ENCODE data around the gene NTSR1. TPM values are rescaled to one million over a fixed set of nuclear protein-coding genes. Genes with fewer than 3 reads are reported as not detected.

NTSR1 gene
- total and polyA plus RNA-seq, 9 donors: 0.05 to 0.23 (median 0.08) TPM; not detected in 5

DNA sequence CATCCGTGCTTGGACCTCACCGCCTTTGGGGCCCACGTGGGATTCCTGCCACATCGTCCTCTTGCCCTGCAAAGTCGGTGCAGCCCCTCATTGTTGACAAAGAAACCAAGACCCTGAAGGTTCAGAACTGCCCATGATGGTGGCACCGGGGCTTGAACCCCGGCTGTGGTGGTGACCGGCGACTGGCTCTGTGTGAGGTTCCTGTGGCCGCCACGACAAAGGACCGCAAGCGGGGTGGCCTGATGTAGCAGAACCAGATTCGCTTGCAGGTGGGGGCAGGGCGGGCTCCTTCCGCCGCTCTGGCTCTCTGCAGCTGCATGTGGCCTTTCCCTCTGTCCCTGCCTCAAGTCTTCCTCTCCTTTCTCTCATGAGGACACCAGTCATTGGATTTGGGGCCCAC lies 37.6 kb upstream of the NTSR1 start:
- H3K9me3 ChIP-seq: no peaks in the 10 kb centered on the region
- no peak for DNase-seq
- no peaks in the 10 kb centered on the region for H3K4me1 ChIP-seq (ENCODE audit: insufficient read depth)
- no peaks in the 10 kb centered on the region for H3K36me3 ChIP-seq
- TF ChIP-seq POLR2A (IDR thresholded peaks at IDR 0.05) (no peak), EP300 (IDR thresholded peaks at IDR 0.05) (no peak)
- TF ChIP-seq, protein P1, sequence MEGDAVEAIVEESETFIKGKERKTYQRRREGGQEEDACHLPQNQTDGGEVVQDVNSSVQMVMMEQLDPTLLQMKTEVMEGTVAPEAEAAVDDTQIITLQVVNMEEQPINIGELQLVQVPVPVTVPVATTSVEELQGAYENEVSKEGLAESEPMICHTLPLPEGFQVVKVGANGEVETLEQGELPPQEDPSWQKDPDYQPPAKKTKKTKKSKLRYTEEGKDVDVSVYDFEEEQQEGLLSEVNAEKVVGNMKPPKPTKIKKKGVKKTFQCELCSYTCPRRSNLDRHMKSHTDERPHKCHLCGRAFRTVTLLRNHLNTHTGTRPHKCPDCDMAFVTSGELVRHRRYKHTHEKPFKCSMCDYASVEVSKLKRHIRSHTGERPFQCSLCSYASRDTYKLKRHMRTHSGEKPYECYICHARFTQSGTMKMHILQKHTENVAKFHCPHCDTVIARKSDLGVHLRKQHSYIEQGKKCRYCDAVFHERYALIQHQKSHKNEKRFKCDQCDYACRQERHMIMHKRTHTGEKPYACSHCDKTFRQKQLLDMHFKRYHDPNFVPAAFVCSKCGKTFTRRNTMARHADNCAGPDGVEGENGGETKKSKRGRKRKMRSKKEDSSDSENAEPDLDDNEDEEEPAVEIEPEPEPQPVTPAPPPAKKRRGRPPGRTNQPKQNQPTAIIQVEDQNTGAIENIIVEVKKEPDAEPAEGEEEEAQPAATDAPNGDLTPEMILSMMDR (IDR thresholded peaks at IDR 0.05): no peak
- intact Hi-C loops (cut with DNase I): no loop called here
- no peaks in the 10 kb centered on the region for H3K27me3 ChIP-seq
- H3K4me3 ChIP-seq: no peak overlapping the region
- no peak overlapping the region for H3K27ac ChIP-seq
- WGBS, 3 donors: 86 to 91% (median 91%) methylated on average over 17 of the region's 17 CpGs

DNA sequence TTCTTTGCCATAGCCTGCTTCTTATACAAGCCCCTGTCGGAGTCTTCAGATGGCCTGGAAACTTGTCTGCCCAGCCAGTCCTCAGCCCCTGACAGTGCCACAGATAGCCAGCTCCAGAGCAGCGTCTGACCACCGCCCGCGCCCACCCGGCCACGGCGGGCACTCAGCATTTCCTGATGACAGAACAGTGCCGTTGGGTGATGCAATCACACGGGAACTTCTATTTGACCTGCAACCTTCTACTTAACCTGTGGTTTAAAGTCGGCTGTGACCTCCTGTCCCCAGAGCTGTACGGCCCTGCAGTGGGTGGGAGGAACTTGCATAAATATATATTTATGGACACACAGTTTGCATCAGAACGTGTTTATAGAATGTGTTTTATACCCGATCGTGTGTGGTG lies 36.9 kb upstream of the NTSR1 start:
- H3K27me3 ChIP-seq: no peaks in the 10 kb centered on the region
- H3K4me3 ChIP-seq: no peak overlapping the region
- no peaks in the 10 kb centered on the region for H3K36me3 ChIP-seq
- DNase-seq: no peak
- no peaks in the 10 kb centered on the region for H3K4me1 ChIP-seq (ENCODE audit: insufficient read depth)
- H3K27ac ChIP-seq: no peak overlapping the region
- no peaks in the 10 kb centered on the region for H3K9me3 ChIP-seq
- TF ChIP-seq EP300 (IDR thresholded peaks at IDR 0.05) (no peak), POLR2A (IDR thresholded peaks at IDR 0.05) (no peak)
- TF ChIP-seq, protein P1 (IDR thresholded peaks at IDR 0.05): no peak
- intact Hi-C loops (cut with DNase I): no loop called here
- WGBS, 3 donors: 84 to 90% (median 86%) methylated on average over 15 of the region's 15 CpGs

DNA sequence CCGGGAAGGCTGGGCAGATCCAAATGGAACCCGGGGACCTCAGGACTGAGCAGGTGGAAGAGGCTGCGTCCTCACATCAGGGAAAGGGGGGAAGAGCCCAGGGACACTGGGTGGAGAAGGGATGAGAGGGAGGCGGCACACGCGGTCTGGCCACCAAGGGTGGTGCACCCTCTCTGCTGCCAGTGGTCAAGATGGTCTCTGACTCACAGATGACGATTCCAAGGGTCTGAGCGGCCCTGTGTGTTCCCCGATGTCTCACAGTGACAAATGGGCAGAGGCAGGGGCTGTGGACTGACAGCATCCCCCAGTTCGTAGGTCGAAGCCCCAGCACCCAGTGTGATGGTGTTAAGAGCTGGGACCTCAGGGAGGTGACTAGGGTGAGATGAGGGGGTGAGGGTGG lies 34.3 kb upstream of the NTSR1 start:
- H3K9me3 ChIP-seq: no peaks in the 10 kb centered on the region
- no peak for TF ChIP-seq POLR2A (IDR thresholded peaks at IDR 0.05)
- no peak for TF ChIP-seq EP300 (IDR thresholded peaks at IDR 0.05)
- TF ChIP-seq, protein P1 (IDR thresholded peaks at IDR 0.05): no peak
- DNase-seq: no peak
- no peaks in the 10 kb centered on the region for H3K27me3 ChIP-seq
- no peaks in the 10 kb centered on the region for H3K36me3 ChIP-seq
- no peaks in the 10 kb centered on the region for H3K4me1 ChIP-seq (ENCODE audit: insufficient read depth)
- intact Hi-C loops (cut with DNase I): no loop called here
- H3K4me3 ChIP-seq: no peak overlapping the region
- H3K27ac ChIP-seq: no peak overlapping the region
- WGBS, 3 donors: 82 to 92% (median 87%) methylated on average over 11 of the region's 11 CpGs

DNA sequence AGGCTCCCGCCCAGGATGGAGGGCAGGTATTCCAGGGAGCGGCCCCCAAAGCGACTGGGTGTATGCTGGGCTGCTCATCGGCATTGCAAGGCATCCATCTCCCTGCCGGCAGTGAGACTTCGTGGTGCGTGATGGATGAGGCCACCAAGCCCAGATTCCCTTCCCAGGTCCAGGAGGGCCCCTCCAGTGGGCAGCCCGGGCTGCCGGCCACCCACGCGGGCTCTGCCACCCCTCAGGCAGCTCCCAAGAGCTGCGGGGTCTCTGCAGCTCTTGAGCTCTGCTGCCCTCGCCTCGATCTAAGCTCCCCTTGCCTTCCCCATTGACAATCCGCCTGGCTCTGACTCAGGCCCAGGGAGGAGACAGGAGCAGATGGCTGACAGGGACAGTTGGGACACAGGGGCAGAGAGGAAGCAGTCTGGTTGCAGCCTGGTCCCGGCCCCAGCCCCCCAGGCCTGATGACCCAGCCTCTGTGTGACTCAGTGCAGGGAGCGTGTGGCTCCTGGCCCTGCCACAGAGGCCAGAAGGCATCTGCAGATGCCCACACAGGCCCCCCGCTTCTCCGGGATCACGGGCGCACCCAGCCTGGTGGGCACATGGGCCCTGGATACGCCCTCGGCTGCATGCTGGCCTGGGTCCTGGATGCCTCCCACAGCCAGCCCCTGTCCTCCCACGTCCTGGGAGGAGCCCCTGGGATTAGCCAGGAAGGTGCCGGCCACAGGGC lies 33.3 kb upstream of the NTSR1 start:
- Histone ChIP-seq H3K4me3 (no peak overlapping the region), H3K27me3 (no peaks in the 10 kb centered on the region), H3K27ac (no peak overlapping the region), H3K4me1 (ENCODE audit: insufficient read depth) (no peaks in the 10 kb centered on the region), H3K9me3 (peaks cover 0 to 3% of the 10 kb centered on the region in 2 donors), H3K36me3 (no peaks in the 10 kb centered on the region)
- DNase-seq: no peak
- 58 to 63% (median 62%) methylated on average over 19 to 25 of the region's 25 CpGs for WGBS, 3 donors
- TF ChIP-seq, protein P1 (IDR thresholded peaks at IDR 0.05): no peak
- TF ChIP-seq POLR2A (IDR thresholded peaks at IDR 0.05) (no peak), EP300 (IDR thresholded peaks at IDR 0.05) (no peak)
- intact Hi-C loops (cut with DNase I): no loop called here

Measured in ovary (tissue), 9 donors.